Non-pigmented ciliary epithelial cell (primary cell): ENCODE data around the gene FOXK1.
"Not testable (repeated sequence)": the region's sequence is repeated elsewhere in the genome, so short reads cannot be mapped to it uniquely, and the experiment has no call there.

Experiments used
- DNase-seq: peaks from one replicate; pipeline ENCODE4 v3.0.0-alpha.2; 2010; ENCODE audit warnings: low read depth

Gene FOXK1

DNA sequence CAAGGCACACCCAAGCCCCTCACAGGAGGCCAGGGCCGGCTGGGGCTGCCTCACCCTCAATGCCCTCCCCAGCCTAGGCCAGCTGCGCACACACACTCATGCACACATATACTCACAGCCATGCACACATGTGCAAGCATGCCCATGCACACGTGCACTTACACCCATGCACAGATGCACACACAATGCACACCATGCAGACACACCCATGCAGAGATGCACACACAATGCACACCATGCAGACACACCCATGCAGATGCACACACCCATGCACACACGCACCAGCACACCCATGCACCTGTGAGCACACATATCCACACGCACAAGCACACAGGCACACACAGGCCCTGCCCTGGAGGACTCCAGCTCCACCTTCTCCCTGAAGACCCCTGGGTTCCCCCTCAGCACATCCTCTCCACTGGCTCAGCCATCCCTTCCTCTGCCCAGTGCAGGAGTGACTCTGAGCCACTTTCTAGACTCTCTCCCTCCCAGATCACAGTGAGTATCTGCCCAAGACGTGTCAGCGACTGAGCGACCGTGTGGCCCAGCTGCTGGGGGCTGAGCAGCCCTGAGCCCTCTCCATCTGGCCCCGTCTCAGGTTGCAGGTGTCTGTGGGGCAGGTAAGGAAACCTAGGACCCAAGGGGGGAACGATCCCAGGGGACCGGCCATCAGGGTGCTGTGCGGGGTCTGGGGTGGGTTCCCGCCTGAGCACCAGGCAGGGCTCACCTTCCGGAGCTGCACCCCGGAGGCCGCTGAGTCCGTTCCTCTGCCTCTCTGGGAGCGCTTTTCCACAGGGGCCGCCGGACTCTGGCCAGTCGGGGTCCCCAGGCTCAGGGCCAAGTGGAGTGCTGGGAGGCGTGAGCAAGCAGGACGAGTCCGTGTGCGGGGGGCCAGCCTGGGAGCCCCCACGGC is 119.1 kb downstream of the FOXK1 start:
- DNase-seq = no peak

GRCh38 chr7:4801839-4802231 is 119.7 kb downstream of the FOXK1 start:
- DNase-seq = no peak

DNA sequence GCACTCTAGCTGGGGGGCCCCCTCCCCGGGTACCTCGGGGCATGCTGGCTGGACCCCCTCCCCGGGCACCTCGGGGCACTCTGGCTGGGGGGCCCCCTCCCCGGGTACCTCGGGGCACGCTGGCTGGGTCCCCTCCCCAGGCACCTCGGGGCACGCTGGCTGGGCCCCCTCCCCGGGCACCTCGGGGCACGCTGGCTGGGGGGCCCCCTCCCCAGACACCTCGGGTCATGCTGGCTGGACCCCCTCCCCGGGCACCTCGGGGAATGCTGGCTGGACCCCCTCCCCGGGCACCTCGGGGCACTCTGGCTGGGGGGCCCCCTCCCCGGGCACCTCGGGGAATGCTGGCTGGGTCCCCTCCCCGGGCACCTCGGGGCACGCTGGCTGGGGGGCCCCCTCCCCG is 120.5 kb downstream of the FOXK1 start:
- not testable (repeated sequence) for DNase-seq

- DNase-seq = no peak
These were observed 121.5 kb downstream of the FOXK1 start for GRCh38 chr7:4803397-4804241.

GRCh38 chr7:4805110-4805983 is 123.3 kb downstream of the FOXK1 start:
- DNase-seq = no peak

- no peak for DNase-seq
These were observed 123.8 kb downstream of the FOXK1 start for GRCh38 chr7:4805984-4806300.

GRCh38 chr7:4806983-4807597 is 125.0 kb downstream of the FOXK1 start:
- DNase-seq = no peak

DNA sequence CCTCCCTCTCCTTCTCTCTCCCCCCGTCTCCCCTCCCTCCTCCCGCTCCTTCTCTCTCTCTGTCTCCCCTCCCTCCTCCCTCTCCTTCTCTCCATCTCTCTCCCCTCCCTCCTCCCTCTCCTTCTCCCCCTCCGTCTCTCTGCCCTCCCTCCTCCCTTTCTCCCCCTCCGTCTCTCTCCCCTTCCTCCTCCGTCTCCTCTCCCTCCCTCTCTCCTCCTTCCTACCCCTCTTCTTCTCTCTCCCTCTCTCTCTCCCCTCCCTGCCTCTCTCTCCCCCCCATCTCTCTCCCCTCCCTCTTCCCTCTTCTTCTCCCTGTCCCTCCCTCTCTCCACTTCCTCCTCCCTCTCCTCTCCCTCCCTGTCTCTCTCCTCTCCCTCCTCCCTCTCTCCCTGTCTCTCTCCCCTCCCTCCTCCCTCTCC is 125.5 kb downstream of the FOXK1 start:
- no peak for DNase-seq

- DNase-seq = no peak
These were observed 125.9 kb downstream of the FOXK1 start for GRCh38 chr7:4808026-4808425.

- no peak for DNase-seq
These were observed 126.5 kb downstream of the FOXK1 start for GRCh38 chr7:4808565-4808964.

DNA sequence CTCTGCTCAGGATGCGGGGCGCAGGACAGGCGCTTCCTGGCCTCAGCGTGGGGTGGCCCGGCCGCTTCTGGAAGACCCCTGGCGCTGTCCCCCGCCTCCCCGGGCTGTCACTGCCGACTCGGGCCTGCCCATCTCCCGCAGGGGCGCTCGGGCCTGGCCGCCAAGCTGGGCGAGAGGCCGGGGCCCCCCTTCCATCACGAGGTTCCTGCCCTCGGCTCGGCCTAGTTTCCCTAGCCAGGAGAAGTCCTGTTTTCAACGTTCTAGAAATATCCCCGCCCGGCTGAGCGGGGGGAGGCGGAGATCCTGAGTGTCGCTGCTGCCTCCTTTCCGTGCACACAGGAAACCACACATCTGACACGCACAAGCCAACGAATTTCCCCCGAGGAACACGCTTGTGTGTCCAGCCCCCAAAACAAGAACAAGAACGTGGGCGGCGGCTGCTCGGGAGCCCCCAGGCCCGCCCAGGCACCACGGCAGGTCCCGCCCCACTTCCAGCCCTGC is 127.0 kb downstream of the FOXK1 start:
- no peak for DNase-seq

DNA sequence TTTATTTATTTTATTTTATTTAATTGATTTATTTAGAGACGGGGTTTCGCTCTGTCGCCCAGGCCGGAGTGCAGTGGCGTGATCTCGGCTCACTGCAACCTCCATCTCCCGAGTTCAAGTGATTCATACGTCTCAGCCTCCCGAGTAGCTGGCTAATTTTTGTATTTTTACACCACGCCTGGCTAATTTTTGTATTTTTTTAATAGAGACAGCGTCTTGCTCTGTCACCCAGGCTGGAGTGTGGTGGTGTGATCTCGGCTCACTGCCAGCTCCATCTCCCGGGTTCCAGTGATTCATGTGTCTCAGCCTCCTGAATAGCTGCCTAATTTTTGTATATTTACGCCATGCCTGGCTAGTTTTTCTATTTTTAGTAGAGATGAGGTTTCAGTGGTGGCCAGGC is 127.6 kb downstream of the FOXK1 start:
- no peak for DNase-seq

- no peak for DNase-seq
These were observed 132.3 kb downstream of the FOXK1 start for GRCh38 chr7:4814433-4814832.

GRCh38 chr7:4815121-4815520 is 133.0 kb downstream of the FOXK1 start:
- DNase-seq = no peak

GRCh38 chr7:4815609-4816418 is 133.7 kb downstream of the FOXK1 start:
- no peak for DNase-seq

GRCh38 chr7:4816419-4817080 is 134.5 kb downstream of the FOXK1 start:
- no peak for DNase-seq

GRCh38 chr7:4817178-4817901 is 135.2 kb downstream of the FOXK1 start:
- DNase-seq = no peak

DNA sequence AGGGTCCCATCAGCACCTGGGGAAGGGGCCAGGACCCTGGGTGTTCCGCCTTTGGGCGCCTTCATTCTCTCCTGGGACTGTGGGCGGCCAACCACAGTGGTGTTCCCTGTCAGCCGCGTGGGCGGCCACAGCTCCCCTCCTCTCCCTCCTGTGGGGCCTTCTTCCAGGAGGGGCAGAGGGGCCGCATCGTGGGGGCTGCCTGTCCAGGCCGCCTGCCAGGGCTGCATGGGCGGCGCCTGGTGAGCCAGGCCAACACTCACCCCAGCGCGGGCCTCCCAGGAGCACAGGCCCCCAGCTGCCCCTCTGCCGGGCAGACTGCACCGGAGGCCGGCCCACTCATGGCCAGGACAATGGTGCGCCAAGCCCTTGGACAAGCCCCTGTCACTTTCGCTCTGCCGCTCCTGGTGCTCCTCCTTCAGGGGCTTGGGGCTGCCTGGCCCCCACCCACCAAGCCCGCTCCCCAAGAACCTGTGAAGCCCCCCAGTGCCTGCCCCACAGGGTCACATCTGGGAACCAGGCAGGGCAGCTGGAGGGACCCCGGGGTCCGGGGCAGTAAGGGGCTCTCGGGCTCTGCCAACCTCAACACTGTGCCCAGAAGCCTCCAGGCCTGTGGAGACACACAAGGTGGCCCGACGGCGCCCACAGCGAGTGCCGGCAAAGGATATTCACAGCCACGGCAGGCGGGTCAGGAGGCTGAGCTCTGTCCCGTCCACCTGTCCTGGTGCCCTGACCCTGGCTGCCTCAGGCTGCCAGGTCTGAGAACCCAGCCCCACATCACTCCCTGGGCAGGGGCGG is 136.1 kb downstream of the FOXK1 start:
- no peak for DNase-seq
